HG02981 (cell line): ENCODE data around the gene B3GNT4.
"Not testable (repeated sequence)": the region's sequence is repeated elsewhere in the genome, so short reads cannot be mapped to it uniquely, and the experiment has no call there.

Experiments used
- ATAC-seq: cut with Tn5 transposase; IDR thresholded peaks from one replicate; pipeline ENCODE4 v1.9.1; 2021; ENCODE audit warnings: mild to moderate bottlenecking, moderate library complexity; ENCODE audit not compliant: unreplicated experiment

B3GNT4 gene

GRCh38 chr12:122187466-122187865, 16.0 kb upstream of the B3GNT4 start:
- no peak for ATAC-seq

- no peak for ATAC-seq
Measured at GRCh38 chr12:122189626-122190475, 13.7 kb upstream of the B3GNT4 start.

DNA sequence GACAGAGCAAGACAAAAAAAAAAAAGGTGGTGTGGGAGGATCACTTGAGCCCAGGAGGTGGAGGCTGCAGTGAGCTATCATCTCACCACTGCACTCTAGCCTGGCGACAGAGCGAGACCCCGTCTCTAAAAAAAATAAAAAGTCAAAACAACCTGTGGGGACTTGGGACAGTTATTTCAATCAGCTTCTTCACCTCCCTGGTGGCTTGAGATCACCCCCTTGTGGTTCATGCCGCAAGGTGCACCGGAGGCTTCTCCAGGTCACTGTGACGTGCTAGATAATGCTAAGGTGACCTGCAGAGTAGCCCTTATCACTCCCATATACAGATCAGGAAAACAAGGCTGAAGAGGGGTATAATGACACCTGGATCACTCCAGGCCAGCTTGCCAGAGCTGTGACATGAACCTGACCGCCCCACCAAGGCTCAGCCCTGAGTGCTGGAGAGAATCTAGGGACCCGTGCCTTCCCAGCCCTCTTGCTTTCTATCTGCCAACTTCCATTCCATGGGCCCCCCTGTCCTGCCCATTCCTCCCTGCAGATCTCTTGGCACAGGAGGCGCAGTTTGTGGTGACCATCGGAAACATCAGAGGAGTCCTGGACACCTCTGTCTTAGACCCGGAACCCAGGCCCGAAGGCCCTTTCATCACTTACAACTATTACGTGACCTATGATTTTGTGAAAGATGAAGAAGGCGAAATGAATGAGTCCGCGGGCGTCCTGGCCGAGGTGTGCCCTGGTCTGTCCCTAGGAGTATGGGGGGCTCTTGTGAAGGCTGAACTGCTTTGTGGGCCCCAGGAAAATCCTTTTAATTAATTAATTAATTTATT, 12.5 kb upstream of the B3GNT4 start:
- ATAC-seq = no peak

DNA sequence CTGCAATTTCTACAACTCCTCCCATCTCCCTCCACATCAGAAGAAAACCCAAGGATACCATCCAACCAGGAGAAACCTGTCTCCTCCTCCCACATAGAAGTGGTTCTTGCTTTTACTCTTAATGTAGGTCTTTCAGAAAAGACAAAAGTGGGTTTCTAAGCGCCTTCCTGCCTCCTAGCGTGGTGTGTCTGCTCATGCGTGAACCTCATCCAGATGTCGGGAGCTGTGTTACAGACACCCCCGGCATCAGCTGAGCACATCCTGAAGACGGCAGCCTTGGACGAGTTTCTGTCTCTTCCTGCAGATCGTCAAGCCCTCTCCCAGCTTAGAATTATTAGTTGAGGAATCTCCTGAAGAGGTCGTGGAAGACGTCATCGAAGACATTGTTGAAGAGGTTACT, 11.1 kb upstream of the B3GNT4 start:
- ATAC-seq = no peak

GRCh38 chr12:122194804-122195203, 8.7 kb upstream of the B3GNT4 start:
- ATAC-seq = no peak

GRCh38 chr12:122195405-122195804, 8.1 kb upstream of the B3GNT4 start:
- ATAC-seq = no peak

DNA sequence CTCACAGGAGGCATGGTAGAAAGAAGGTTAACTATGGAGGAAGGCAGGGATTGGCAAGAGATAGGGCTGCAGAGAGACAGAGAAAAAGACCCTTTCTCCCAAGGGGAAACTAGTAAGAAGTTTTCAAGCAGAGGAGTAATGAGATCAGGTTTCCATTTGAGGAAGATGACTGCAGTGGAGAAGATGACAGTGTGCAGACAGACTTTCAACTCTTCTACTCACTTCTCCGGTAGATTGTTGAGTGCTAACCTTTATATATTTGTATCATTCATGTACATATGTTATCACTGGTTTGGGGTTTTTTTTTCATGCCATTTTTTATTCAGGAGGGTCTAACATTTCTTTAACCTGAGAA, 5.9 kb upstream of the B3GNT4 start:
- ATAC-seq = no peak

GRCh38 chr12:122199484-122200355, 3.8 kb upstream of the B3GNT4 start:
- no peak for ATAC-seq

DNA sequence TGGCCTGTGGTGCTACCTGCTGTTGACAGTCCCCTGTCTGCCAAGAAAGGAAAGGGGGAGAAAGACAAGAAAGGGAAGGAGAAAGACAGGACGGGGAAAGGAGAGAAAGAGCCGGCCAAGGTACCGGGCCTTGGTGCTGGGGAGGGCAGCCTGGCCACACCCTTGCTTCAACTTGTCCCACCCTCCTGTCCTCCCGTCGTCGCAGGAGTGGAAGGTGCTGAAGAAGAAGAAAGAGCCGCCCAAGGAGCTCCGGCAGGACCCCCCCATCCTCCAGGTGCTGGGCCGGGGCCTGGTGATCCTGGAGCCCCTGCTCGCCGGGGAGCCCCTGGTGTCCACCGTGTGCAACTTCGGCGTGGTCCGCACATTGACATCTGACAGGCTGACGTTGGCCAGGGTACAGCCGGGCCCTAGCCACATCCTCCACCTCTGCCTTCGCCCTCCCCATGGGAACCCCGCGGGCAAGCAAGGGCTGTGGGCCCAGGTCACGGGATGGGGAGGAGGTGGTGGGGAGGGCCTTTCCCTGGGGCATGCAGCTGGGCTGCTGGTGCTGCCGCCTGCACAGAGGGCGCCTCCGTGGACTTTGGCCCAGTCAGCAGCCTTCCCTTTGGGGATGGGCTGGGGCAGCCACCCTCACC, 2.9 kb upstream of the B3GNT4 start:
- no peak for ATAC-seq

DNA sequence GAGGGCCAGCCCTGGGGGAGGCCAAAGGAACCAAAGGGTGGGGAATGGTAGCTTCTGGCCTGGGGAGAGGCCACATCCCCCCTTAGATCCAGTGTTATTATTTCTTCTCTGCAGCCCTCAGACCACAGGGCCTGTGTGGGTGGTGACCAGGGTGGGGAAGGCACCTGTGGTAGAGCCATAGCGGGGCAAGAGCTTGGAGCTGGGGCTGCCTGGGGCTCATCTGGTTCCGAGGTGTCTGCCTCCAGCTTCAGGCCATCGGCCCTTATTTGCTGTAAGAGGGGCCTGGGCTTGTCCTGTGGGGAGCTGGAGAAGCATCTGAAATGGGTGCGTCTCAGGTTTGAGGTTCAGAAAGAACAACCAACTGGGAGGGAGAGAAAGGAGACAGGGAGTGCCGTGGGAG, 2.1 kb upstream of the B3GNT4 start:
- no peak for ATAC-seq

GRCh38 chr12:122202017-122202416, 1.5 kb upstream of the B3GNT4 start:
- ATAC-seq = no peak

GRCh38 chr12:122202811-122203210, 698 bp upstream of the B3GNT4 start:
- not testable (repeated sequence) for ATAC-seq

DNA sequence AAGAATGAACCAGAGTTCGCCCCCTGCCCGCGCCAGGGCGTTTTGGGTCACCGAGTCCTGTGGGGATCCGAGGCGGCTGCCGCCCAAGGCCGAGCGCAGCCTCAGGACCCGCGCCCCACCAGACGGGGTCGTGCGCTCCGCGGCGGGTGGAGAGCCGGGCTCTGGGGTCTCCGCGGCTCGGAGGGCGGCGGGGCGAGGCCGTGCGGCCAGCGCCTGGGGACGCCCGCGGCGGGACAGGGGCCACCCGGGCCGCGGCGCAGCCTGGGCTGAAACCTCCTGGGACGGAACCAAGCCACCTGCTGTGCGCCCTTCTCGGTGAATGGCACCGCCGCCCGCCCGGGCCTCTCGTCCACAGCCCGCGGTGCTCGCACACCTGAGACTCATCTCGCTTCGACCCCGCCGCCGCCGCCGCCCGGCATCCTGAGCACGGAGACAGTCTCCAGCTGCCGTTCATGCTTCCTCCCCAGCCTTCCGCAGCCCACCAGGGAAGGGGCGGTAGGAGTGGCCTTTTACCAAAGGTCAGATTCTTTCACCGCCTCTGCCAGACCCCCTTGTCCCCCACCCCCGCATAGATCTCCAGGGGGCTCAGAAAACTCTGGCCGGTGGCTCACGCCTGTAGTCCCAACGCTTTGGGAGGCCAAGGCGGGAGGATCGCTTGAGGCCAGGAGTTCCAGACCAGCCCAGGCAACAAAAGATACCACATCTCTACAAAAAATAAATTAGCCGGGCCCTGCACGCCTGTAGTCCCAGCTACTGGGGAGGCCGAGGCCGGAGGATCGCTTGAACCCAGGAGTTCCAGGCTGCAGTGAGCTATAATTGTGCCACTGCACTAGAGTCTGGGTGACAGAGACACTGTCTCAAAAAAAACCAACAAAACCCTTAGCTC, 901 bp downstream of the B3GNT4 start:
- no peak for ATAC-seq

DNA sequence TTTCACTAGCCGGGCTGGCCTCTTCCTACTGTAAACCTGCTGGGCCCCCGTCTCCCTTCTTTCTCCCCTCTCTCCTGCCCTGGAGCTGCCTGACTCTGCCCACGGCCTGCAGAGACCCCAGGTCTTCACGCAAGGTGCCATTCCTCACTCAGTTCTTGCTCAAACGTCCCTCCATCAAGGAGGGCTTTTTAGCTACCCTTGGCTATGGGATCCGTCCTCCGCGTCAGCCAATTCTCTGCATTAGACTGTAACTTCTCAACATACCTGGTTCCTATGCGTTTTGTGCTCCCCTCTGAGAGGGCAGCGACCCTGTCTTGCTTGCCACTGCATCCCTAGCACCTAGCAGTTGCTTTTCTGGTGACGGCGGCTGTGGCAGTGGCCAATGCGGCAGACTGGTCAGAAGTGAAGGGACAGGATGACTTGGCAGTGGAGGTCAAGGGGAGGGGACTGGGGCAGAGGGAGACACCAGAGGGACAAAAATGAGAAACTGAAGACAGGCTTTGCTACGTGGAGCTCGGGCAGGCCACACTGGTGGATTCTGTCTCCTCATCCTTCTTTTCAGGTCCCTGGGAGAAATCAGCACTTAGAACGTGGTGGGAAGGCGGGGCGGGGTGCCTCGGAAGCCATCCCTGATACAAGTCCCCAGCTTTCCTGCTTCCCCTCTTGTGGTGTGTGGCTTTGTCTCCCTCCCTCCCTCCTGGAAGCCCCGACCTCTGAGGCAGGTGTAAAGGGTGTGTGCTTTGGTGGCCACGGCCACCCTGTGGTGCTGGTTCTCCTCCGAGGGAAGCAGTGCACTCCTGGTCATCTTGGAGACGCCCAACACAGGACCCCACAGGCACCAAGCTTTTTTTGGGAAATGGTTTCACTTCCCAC, 1.8 kb downstream of the B3GNT4 start:
- ATAC-seq = no peak

- no peak for ATAC-seq
Measured at GRCh38 chr12:122206111-122206881, 2.8 kb downstream of the B3GNT4 start.

GRCh38 chr12:122206976-122207375, 3.5 kb downstream of the B3GNT4 start:
- no peak for ATAC-seq

- no peak for ATAC-seq
Measured at GRCh38 chr12:122207391-122207790, 3.9 kb downstream of the B3GNT4 start.
